GM19395 (cell line): ENCODE data around the gene PAPOLA.
A peak's percentile ranks its signal among the peaks of the same experiment; 100 is the strongest.
"Not testable (repeated sequence)": the region's sequence is repeated elsewhere in the genome, so short reads cannot be mapped to it uniquely, and the experiment has no call there.

ENCODE experiments used
- ATAC-seq: cut with Tn5 transposase; IDR thresholded peaks from one replicate; pipeline ENCODE4 v1.9.1; 2021; ENCODE audit warnings: mild to moderate bottlenecking, moderate library complexity; ENCODE audit not compliant: unreplicated experiment

PAPOLA gene

DNA sequence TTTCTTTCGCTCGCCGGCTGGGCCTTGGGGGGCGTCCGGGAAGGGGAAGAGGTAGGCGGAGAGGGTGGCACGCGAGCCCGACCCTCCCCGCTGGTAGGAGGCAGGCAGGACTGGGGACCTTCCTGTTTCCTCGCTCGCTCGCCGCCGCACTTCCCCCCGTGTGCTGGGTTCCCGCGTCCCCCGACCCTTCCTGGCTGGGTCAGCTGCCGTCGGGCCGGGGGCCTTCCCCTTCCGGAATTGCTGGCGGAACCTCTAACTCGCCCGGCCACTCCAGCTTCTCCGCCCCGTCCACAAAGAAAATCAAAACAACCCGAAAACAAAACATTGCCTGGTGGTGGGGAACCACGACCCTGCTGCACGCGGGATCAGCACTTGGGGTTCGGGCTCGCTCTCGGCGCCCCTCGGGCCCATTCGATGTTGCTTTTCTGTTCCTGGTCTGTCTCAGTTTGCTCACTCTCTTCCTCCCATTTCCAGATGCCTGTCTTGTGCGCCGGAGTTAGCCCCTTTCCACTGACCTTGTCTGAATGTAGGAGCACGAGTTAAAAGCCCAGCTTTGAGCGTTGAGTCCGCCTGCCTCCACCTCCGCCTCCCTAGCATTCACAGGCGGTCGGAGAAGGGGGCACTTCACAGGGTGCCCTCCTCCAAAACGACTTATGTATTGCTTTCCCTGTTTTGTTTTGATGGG, 581 bp downstream of the PAPOLA start:
- ATAC-seq = peak; percentile 51

DNA sequence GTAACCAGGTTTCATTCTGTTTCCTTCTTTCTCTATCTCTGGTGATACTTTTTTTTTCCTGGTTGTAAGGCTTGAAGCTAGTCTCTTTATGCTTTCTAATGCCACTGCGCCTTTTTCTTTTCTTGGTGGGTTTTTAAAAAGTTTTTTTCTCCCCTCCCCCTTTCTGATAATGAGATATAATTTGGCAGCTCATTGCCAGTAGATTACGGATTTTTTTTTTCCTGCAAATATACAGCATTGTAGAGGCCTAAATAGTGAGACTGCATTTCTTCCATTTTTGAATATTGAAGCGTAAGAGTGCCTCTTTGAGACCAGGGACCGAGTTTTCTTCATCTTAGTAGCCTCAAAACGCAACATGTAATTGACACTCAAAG, 1.1 kb downstream of the PAPOLA start:
- ATAC-seq = no peak

DNA sequence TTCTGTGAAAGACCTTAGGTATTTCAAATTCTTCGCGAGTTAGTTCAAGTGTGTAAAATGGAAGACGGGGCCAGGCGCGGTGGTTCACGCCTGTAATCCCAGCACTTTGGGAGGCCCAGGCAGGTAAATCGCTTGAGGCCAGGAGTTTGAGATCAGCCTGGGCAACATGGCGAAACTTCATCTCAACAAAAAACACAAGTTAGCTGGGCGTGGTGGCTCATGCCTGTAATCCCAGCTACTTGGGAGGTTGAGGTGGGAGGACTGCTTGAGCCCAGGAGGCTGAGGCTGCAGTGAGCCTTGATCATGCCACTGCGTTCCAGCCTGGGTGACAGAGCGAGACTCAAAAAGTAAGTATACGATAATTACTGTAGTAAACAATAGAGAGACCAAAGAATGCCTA, 2.2 kb downstream of the PAPOLA start:
- ATAC-seq = not testable (repeated sequence)

DNA sequence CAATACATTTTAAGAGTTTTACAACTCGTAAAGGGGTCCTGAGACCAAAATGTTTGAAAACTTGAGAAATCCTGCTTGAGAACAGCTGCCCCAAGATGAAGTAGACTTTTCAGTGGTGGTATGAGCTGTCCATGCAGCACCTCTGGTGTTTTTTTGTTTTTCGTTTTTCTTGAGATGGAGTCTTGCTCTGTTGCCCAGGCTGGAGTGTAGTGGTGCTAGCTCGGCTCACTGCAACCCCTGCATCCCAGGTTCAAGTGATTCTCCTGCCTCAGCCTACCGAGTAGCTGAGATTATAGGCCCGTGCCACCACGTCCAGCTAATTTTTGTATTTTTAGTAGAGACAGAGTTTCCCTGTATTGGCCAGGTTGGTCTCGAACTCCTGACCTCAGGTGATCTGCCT, 5.5 kb downstream of the PAPOLA start:
- no peak for ATAC-seq

DNA sequence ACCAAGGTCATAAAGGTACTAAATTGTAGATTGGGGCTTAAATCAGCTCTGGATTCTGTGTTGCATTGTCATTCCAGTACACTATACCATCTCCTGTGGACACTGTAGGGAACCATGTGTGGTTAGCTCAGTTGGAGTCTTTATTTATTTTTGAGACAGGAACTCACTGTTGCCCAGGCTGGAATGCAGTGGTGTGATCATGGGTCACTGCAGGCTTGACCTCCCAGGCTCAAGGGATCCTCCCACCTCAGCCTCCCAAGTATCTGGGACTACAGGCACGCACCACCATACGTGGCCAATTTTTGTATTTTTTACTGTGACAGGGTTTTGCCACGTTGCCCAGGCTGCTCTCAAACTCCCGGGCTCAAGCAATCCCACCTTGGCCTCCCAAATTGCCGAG, 6.7 kb downstream of the PAPOLA start:
- ATAC-seq = no peak

DNA sequence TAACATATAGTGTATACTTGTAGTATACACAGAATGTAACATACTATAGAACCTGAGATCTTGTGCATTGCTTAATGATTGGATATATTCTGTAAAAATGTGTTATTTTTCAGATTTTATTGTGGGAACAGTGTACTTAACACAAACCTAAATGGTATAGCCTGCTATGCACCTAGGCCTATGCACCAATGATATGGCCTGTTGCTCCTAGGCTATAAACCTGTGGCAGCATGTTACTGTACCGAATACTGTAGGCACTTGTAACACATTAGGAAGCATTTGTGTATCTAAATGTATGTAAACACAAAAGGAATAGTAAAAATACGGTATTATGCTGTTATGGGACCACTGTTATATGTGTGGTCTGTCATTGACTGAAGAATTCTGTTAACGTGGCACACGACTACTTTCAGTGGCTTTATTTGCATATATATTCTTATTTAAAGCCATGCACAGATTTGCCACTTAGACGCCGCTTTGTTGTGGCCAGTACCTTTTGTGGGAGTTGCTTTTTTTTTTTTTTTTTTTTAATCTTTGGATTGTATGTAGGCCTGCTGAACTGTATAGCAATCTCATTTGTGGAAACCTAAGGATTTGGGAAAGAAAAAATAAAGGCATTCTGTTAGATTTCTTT, 7.4 kb downstream of the PAPOLA start:
- peak; percentile 52 for ATAC-seq

DNA sequence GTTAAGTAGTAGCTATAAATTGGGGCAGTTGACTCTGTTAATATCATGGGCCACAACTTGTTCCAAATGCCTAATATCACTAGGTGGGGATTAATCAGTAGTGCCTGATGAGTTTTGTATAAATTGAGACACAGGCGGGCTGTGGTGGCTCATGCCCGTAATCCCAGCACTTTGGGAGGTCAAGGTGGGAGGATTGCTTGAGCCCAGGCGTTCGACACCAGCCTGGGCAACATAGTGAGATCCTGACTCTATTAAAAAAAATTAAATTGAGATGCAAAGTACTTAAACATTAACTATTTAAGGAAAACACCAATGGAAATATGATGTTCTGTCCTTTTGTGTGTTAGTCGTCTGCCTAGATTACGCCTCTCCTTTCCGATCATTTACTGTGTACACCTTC, 9.0 kb downstream of the PAPOLA start:
- ATAC-seq = no peak

DNA sequence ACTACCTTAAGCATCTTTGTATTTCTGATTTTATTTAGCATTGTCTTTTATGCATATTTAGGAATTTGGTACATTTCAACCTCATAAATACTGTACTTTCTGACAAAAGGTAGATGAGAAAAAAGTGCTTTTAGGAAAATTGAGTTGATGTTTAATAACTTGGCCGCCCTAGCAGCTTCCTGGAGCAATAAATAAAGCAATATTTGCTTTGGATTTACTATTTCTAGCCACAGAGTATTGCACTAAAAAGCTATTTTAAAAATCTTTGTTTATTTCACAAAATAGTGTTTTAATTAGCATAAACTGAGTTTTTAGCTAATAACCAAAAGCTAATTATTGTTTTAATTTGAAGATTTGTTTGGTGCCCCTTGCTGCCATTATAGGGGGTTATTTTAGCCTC, 9.5 kb downstream of the PAPOLA start:
- ATAC-seq = no peak

DNA sequence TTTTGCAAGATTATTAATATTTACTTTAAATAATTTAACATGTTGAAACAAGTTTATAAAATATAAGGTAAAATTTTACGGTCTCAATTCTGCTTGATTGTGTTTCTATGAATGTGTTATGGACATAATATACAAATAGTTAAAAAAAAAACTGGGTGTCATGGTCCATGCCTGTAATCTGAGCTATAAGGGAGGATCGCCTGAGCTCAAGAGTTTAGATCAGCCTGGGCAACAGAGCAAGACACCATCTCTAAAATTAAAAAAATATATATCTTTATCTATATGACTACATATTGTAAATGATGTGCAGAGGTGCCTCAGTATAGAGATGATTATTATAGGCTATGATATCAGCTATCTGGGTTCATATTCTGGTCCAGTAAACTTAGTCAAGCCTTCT, 9.9 kb downstream of the PAPOLA start:
- ATAC-seq = no peak

DNA sequence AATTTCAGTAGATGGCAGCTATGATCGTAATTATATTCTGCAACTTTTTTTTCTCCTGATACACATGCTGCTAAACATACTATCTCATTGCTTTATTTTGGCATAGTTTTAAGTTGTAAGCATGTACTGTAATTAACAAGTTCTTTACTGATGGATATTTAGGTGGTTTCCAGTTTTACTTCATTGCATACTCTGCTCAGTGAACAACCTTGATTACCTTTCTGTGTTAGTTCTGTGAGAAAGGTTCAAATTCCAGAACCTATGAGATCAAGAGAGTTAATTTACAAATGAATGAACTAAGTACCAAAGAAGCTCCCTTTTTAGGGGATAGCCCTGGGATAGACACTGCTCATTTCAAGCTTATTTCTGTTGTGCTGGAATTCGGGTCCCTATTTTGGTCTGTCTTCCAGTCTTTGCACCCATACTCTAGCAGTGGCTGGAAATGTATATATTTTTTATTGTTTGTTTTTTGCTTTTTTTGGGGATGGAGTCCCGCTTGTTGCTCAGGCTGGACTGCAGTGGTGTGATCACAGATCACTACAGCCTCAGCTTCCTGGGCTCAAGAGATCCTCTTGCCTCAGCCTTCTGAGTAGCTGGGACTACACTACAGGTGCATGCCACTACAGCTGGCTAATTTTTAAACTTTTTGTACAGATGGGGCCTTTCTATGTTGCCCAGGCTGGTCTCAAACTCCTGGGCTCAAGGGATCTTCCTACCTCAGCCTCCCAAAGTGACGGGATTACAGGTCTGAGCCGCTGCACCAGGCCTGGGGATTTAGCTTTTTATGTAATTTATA, 10.6 kb downstream of the PAPOLA start:
- ATAC-seq = no peak

DNA sequence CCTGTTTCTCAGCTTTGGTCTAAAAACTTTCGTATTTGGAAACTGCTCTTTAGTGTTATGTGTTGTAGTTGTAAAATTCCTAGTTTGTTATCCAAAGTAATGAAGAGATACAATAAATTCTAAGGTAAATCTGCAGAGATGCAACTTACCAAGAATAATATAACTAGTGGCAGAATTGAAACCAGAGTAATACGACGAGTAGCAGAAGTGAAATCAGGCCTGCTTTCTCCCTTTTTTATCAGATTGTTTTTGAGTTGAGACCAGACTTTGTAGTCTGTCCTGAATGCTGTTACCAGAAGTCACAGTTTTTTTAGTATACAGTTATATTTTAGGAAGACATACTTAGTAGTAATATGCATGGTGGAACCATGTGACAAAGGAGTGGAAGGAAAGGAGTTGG, 12.5 kb downstream of the PAPOLA start:
- peak; percentile 61 for ATAC-seq

DNA sequence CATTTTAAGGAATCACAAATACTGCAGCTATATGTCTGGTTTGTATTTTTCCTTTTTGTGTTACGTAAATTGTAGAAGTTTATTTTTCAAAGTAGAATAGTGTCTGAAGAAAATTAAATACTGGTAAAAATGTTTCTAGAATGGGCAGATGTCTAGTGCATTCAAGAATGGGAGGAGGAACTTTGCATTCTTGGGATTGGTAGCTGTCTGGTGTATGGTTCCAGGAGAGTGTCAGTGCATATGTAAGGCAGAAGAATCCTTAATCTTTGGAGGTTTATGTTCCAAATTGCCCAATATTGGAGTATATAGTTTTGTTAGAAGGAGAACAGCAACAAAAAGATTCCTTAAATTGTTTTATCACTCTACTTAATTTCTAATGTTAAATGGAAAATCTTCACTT, 13.5 kb downstream of the PAPOLA start:
- ATAC-seq = no peak

DNA sequence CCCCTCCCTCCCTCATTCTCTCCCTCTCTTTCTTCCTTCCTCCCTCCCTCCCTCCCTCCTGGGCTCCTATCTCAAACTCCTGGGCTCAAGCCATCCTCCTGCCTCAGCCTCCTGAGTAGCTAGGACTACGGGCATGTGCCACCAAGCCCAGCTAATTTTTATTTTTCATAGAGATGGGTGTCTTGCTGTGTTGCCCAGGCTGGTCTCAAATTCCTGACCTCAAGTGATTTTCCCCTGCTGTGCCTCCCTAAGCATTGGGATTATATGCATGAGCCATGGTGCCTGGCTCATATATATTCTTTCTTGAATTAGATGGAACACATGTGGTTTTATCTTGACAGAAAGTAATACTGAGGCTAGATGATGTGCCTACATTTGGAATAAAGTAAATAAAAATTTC, 14.2 kb downstream of the PAPOLA start:
- ATAC-seq = no peak

DNA sequence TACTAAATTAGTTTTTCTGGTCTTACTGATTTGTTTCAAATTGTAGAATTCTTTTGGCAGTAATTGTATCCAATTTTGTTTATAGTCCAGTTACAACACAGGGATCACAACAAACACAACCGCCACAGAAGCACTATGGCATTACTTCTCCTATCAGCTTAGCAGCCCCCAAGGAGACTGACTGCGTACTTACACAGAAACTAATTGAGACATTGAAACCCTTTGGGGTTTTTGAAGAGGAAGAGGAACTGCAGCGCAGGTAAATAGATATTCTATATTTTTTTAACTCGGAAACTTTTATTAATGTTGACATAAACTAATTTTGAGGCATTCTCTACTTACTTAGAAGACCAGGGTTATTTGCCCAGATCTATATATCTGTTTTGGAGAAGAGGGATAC, 17.8 kb downstream of the PAPOLA start:
- ATAC-seq = peak; percentile 69

DNA sequence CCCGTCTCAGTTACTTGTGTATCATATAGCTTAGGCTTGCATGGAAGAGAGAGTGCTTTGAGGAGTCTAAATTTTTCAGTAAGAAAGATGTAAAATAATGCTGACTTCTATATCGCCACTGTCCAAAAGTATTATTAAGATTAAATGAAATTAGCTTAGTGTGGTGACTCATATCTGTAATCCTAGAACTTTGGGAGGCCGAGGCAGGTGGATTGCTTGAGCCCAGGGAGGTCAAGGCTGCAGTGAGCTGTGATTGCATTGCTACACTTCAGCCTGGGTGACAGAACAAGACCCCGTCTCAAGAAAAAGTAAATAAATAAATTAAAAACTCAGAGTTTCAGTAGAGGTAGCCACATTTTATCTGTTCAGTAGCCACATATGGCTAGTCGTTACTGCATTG, 23.3 kb downstream of the PAPOLA start:
- no peak for ATAC-seq

DNA sequence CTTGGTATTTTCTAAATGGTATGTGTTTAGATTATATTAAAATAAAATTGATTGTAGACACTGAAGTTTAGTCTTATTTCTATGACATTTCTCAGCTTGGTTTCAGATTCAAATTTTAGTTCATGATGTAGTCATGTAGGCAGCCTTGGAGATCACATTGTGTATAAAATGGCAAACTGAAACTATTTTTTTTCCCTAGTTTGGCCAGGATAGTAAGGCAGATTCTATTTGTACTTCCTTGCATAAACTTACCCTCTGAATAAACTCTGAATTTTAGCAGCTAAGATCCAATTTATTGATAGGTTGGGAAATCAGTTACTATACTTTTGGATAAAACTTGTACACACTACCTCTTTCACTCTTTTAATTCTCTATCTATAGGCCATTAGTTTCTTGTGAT, 30.4 kb downstream of the PAPOLA start:
- ATAC-seq = no peak

DNA sequence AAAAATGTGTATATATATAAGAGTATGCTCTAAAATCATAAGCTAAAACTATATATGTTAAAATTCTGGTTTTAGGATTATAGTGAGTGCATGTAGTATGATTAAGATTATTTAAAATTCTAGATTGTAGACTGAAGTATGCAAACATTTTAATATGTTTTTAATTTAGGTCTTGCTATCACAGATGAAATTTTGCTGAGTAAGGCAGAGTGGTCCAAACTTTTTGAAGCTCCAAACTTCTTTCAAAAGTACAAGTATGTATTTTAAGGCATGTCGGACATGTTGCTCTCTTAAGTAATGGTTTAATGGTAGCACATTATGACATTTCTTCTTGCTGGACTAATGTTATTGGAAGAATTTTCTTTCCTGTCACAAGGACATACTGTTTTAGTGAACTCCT, 34.6 kb downstream of the PAPOLA start:
- ATAC-seq = no peak

DNA sequence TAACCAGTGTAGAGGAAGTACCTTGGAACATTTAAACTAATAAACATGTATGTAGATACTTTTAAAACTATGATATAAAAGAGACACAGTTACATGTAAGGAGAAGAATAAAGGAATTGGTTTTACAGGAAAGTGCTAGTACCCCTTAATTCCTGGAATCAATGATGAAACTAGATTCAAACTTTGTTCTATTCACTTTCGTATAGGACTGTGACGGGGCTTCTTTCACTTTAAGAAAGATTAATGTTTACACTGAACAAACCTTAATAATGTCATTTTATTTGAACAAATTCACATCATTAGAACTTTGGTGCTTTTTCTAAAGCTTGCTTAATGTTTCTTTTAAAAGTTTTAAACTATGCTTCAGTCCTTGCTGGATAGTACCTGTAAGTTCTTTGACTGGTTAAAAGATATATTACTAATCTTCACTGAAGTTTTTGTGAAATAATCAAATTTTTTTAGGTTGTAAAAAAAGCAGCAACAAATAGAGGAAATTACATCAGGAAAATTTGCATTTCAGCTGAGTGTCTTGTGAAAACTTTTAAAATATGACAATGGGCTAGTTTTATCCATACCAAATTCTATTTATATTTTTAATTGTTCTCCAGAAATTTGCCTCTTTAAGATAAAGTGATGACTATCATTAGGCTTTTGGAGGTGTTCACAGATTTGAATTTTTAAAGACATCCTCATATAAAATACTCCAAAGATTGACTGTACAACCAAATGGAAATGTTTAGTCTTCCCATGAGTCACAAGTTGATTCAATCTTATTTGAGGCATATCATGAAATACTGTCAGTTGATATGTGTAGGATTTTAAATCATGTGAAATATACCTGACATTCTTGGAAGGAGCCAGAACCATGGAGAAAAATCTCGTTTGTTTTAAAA, 36.2 kb downstream of the PAPOLA start:
- ATAC-seq = no peak

DNA sequence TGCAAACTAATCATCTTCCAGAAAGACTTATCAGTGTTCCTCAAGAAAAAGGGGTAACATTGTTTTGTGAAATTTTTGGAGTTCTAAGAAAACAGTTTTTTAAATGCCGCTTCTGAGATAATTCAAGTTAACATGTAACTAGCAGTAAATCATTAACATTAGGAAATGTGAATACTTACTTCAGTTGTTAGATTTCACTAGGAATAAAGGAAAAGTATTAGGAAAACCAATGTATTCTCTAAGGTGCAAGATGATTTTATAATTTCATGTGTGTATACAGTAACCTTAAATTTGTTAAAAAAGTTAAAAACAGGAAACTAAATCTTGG, 36.8 kb downstream of the PAPOLA start:
- no peak for ATAC-seq

DNA sequence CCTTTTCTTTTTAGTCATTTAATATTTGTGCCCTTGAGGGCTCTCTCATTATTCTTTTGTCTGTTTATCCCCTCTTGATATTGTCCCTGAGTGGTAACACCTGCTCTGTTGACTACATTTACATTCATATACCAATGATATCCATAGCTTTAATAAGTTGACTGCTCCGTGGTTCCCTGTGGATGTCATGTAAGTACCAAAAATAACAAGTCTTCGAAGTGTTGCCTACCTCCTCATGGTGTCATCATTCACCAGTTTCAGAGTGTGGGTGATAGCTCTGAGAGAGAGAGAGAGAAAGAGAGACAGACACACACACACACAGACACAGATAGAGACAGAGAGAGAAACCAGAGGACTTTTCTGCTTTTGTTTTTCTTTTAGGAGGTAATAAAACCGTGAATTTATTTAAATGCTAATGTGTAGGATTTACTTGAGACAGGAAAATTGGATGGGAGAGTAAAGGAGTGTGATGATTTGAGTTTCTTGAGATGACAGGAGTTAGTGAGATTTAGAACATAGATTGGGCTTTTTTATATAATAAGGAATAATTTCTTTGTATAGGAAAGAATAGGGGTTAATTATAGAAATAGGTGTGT, 52.2 kb downstream of the PAPOLA start:
- ATAC-seq = no peak

DNA sequence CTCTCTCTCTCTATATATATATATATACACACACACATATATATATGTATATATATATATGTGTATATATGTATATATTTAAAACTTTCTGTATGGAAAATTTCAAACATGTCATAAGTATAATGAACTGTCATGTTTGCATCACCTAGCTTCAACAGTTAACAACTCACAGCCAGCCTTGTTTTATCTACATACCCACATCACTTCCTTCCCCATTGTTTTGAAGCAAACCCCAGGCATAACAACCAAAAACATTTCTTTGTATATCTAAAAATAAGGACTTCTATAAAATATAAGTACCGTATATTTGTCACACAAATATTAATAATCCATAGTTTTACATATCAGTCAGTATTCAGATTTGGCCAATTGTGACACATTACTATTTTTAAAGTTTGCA, 57.4 kb downstream of the PAPOLA start:
- no peak for ATAC-seq
